ENCODE data around the gene GALNT4.

The GALNT4 gene

DNA sequence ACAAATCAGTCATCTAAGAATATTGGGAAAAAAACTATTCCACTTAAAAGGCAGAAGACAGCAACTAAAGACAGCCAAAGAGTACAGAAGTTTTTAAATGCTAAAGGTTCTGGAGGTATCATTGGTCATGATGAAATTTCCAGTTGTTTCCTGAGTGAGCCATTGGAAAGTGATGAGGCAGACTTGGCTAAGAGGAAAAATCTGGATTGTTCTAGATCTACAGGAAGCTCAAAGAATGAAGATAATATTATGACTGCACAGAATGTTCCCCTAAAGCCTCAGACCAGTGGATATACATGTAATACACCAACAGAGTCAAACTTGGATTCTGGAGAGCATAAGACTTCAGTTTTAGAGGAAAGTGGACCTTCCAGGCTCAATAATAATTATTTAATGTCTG lies 22.8 kb downstream of the GALNT4 start:
- H3K9ac ChIP-seq (ENCODE audit: low read length) = no peak overlapping the region
- H3K36me3 ChIP-seq (ENCODE audit: control insufficient read depth, insufficient read depth, low read length) = no peaks in the 10 kb centered on the region
- no peak overlapping the region for H3K4me3 ChIP-seq (ENCODE audit: low read length)
- no peaks in the 10 kb centered on the region for H3K4me1 ChIP-seq (ENCODE audit: control insufficient read depth, insufficient read depth, low read length)
- no peaks in the 10 kb centered on the region for H3K27me3 ChIP-seq (ENCODE audit: control insufficient read depth, insufficient read depth, low read length)
- no peak overlapping the region for H3K27ac ChIP-seq (ENCODE audit: low read depth, low read length)

DNA sequence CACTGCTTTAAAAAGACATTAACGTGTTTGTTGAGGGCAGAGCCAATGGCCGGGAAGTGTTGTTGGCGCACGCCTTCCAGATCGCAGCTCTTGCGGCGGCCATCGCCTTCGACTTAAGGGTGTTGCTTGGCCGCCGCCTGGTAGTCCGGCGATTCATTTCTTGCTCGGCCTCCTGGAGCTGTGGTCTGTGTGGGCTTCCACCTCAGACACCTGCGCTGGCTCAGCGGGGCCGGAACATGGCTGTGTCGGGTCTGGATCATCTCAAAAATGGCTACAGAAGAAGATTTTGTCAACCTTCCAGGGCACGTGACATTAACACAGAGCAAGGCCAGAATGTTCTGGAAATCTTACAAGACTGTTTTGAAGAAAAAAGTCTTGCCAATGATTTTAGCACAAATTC lies 24.7 kb downstream of the GALNT4 start:
- H3K36me3 ChIP-seq (ENCODE audit: control insufficient read depth, insufficient read depth, low read length) = no peaks in the 10 kb centered on the region
- H3K27me3 ChIP-seq (ENCODE audit: control insufficient read depth, insufficient read depth, low read length) = no peaks in the 10 kb centered on the region
- H3K4me3 ChIP-seq (ENCODE audit: low read length) = no peak overlapping the region
- no peaks in the 10 kb centered on the region for H3K4me1 ChIP-seq (ENCODE audit: control insufficient read depth, insufficient read depth, low read length)
- no peak overlapping the region for H3K9ac ChIP-seq (ENCODE audit: low read length)
- no peak overlapping the region for H3K27ac ChIP-seq (ENCODE audit: low read depth, low read length)

DNA sequence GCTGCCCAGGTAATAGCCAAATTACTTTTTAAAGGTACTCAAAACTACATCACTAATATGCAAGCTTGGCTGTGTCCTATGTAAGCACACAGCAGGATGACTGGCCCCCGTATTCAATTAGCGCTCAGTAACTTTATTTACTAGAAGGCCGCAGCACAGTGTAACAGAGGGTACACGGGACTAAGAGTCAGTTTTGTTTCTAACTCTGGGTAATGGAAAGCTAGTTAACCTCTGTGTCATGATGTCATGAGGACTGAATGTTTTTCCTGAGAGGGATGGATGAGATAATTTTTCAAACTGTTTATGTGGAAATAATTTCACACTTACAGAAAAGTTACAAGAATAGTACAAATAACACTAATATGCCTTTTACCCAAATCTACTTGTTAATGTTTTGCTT lies 27.1 kb downstream of the GALNT4 start:
- H3K4me3 ChIP-seq (ENCODE audit: low read length) = no peak overlapping the region
- H3K27ac ChIP-seq (ENCODE audit: low read depth, low read length) = no peak overlapping the region
- H3K4me1 ChIP-seq (ENCODE audit: control insufficient read depth, insufficient read depth, low read length) = no peaks in the 10 kb centered on the region
- no peak overlapping the region for H3K9ac ChIP-seq (ENCODE audit: low read length)
- no peaks in the 10 kb centered on the region for H3K27me3 ChIP-seq (ENCODE audit: control insufficient read depth, insufficient read depth, low read length)
- no peaks in the 10 kb centered on the region for H3K36me3 ChIP-seq (ENCODE audit: control insufficient read depth, insufficient read depth, low read length)

DNA sequence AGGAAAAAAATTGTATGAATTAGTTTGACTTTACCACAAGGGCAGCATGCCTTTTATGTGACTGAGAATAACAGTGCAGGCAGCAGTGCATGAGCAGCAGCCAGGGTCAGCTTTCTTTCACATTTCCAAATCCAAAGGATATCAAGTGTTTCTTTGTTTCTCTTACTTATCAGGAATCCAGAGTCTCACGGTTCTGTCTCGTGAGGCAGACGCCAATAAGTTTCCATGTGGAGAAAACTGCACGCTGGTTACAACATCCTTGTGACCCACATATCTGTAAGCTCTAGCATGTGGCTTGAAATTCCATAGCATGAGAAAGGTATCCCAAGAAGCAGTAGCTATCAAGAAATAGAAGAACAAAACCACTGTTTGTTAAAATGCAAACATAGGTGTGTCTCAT lies 27.6 kb downstream of the GALNT4 start:
- H3K9ac ChIP-seq (ENCODE audit: low read length) = no peak overlapping the region
- H3K4me3 ChIP-seq (ENCODE audit: low read length) = no peak overlapping the region
- H3K4me1 ChIP-seq (ENCODE audit: control insufficient read depth, insufficient read depth, low read length) = no peaks in the 10 kb centered on the region
- no peaks in the 10 kb centered on the region for H3K27me3 ChIP-seq (ENCODE audit: control insufficient read depth, insufficient read depth, low read length)
- H3K36me3 ChIP-seq (ENCODE audit: control insufficient read depth, insufficient read depth, low read length) = no peaks in the 10 kb centered on the region
- H3K27ac ChIP-seq (ENCODE audit: low read depth, low read length) = no peak overlapping the region

DNA sequence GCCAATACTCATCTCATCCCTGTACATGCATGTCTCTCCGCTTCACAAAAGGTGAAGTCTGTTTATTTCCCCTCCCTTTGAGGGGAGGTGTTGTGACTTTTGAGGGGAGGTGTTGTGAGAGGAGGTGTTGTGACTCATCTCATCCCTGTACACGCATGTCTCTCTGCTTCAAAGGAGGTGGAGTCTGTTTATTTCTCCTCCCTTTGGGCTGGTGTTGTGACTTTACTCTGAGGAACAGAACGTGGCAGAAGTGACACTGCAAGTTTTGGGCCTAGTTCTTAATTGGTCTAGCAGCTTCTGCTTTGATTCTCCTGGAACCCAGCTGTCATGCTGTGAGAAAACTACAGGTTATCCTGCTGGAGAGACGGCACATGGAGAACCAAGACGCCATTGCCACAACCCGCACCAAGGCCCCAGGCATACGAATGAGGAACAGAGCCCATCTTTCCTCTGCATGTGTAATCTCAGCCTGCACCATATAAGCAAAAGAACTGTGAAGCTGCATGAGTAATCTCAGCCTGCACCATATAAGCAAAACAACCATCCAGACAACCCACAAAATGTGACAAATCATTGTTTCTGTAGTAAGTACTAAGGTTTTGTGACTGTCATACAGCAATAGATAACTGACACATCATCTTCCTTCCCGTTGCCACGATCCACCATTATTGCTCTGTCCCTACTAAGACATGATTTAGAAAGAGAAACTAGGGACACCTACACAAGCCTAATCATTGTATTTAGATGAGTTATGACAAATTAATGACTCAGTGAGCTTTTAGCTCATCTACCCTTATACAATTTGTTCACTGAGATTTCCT lies 30.0 kb downstream of the GALNT4 start:
- no peaks in the 10 kb centered on the region for H3K4me1 ChIP-seq (ENCODE audit: control insufficient read depth, insufficient read depth, low read length)

DNA sequence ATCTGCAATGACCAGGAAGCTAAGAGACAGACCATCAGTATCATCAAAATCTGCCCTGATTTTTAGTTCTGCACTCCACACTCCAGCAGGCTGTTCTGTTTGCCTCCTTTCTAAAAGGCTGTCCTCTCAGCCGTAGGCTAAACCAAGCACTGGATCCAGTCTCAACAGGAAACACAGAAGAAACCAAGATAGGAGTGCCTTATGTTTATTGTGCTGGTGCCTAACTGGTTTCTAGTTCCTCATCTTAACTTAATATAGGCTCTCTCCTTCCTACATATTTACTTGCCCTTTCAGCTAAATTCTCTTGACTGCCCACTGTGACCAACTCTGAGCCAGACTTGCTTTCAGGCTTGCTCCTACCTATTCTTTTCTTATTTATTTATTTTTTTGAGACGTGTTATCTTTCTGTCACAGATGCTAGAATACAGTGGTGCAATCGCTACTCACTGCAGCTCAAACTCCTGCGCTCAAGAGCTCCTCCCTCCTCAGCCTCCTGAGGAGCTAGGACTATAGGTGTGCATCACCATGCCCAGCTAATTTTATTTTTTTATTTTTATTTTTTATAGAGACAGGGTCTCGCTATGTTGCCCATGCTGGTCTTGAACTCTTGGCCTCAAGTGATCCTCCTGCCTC lies 30.8 kb downstream of the GALNT4 start:
- Histone ChIP-seq H3K9ac (ENCODE audit: low read length) (no peak overlapping the region), H3K27me3 (ENCODE audit: control insufficient read depth, insufficient read depth, low read length) (no peaks in the 10 kb centered on the region), H3K27ac (ENCODE audit: low read depth, low read length) (no peak overlapping the region), H3K36me3 (ENCODE audit: control insufficient read depth, insufficient read depth, low read length) (no peaks in the 10 kb centered on the region), H3K4me1 (ENCODE audit: control insufficient read depth, insufficient read depth, low read length) (no peaks in the 10 kb centered on the region), H3K4me3 (ENCODE audit: low read length) (no peak overlapping the region)

More for the DNA sequence above, 30.0 kb downstream of the GALNT4 start:
- no peak overlapping the region for H3K9ac ChIP-seq (ENCODE audit: low read length)
- no peak overlapping the region for H3K4me3 ChIP-seq (ENCODE audit: low read length)
- H3K27me3 ChIP-seq (ENCODE audit: control insufficient read depth, insufficient read depth, low read length) = no peaks in the 10 kb centered on the region
- H3K27ac ChIP-seq (ENCODE audit: low read depth, low read length) = no peak overlapping the region
- no peaks in the 10 kb centered on the region for H3K36me3 ChIP-seq (ENCODE audit: control insufficient read depth, insufficient read depth, low read length)

DNA sequence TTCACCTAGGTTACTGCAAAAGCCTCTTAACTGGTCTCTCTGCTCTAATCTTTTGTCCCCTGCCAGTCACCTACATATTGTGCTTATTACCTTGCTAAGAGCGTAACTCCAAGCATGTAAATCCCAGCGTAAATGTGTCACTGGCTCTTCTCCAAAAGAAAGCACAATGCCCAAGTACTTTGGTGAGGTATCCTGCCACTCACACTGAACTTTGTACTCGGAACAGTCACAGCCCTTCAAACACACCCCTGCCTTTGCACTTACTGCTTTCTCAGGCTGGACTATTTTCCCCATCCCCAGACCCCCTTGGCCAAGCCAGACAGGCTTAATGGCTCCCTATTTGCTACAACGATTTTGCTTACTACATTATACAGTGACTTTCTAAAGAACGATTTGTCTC lies 31.7 kb downstream of the GALNT4 start:
- Histone ChIP-seq H3K27me3 (ENCODE audit: control insufficient read depth, insufficient read depth, low read length) (no peaks in the 10 kb centered on the region), H3K9ac (ENCODE audit: low read length) (no peak overlapping the region), H3K36me3 (ENCODE audit: control insufficient read depth, insufficient read depth, low read length) (no peaks in the 10 kb centered on the region), H3K27ac (ENCODE audit: low read depth, low read length) (no peak overlapping the region), H3K4me3 (ENCODE audit: low read length) (no peak overlapping the region), H3K4me1 (ENCODE audit: control insufficient read depth, insufficient read depth, low read length) (no peaks in the 10 kb centered on the region)

DNA sequence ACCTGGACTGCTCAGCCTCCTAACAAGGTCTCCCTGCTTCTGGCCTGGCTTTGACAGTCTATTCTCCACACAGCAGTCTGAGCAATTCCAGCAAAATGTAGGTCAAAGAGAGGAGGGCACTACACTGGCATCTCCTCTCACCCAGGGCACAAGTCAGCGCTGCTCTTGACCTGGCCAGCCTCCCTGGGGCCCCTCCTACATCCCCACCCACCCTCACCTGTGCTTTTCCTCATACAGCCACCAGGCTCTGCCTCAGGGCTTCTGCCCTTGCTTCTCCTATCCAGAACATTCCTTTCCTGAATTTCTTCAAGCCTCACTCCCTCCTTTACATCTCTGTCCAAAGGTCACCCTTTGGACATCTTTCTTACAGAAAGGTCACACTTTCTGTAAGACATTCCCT lies 33.7 kb downstream of the GALNT4 start:
- no peaks in the 10 kb centered on the region for H3K36me3 ChIP-seq (ENCODE audit: control insufficient read depth, insufficient read depth, low read length)
- H3K4me3 ChIP-seq (ENCODE audit: low read length) = no peak overlapping the region
- no peaks in the 10 kb centered on the region for H3K27me3 ChIP-seq (ENCODE audit: control insufficient read depth, insufficient read depth, low read length)
- no peak overlapping the region for H3K9ac ChIP-seq (ENCODE audit: low read length)
- H3K4me1 ChIP-seq (ENCODE audit: control insufficient read depth, insufficient read depth, low read length) = no peaks in the 10 kb centered on the region
- H3K27ac ChIP-seq (ENCODE audit: low read depth, low read length) = no peak overlapping the region

DNA sequence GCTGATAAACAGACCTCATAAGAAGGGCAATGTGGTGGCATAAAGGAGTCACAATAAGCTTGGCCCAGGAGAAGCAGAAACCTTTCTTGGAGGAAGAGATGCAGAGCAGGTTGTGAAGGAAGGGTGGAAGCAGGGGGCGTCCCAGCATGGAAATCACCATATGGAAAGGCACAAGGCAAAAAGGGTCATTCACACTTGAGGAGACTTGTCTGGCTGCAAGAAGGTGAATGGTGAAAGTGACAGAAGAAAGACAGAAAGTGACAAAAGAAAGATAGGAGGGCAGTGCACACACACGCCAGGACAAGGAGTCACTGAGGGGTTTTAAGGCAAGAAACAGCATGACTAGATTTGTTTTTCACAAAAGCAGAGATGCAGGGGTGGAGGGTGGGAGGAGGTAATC lies 38.3 kb downstream of the GALNT4 start:
- Histone ChIP-seq H3K36me3 (ENCODE audit: control insufficient read depth, insufficient read depth, low read length) (no peaks in the 10 kb centered on the region), H3K4me1 (ENCODE audit: control insufficient read depth, insufficient read depth, low read length) (no peaks in the 10 kb centered on the region), H3K27me3 (ENCODE audit: control insufficient read depth, insufficient read depth, low read length) (no peaks in the 10 kb centered on the region)

DNA sequence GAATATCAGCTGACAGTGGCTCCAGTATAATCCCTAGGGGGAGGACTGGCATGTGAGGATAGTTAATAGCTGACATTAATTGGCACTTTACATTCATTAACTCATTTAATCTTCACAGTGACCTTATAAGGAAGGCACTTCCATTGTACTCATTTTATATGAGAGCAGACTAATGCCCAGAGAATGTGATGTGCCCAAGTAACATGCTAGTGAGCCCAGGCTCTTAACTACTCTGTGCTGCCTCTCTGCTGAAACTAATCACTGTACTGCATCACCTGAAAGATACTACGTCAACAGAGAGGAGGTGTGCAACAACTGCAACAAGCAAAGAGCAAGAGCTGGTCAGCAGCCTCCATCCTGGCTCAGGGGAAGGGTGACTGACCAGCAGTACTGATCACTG lies 40.1 kb downstream of the GALNT4 start:
- Histone ChIP-seq H3K4me1 (ENCODE audit: control insufficient read depth, insufficient read depth, low read length) (no peaks in the 10 kb centered on the region), H3K4me3 (ENCODE audit: low read length) (no peak overlapping the region), H3K27ac (ENCODE audit: low read depth, low read length) (no peak overlapping the region), H3K27me3 (ENCODE audit: control insufficient read depth, insufficient read depth, low read length) (no peaks in the 10 kb centered on the region), H3K9ac (ENCODE audit: low read length) (no peak overlapping the region), H3K36me3 (ENCODE audit: control insufficient read depth, insufficient read depth, low read length) (no peaks in the 10 kb centered on the region)

More for the DNA sequence above, 38.3 kb downstream of the GALNT4 start:
- Histone ChIP-seq H3K4me3 (ENCODE audit: low read length) (no peak overlapping the region), H3K9ac (ENCODE audit: low read length) (no peak overlapping the region), H3K27ac (ENCODE audit: low read depth, low read length) (no peak overlapping the region)

DNA sequence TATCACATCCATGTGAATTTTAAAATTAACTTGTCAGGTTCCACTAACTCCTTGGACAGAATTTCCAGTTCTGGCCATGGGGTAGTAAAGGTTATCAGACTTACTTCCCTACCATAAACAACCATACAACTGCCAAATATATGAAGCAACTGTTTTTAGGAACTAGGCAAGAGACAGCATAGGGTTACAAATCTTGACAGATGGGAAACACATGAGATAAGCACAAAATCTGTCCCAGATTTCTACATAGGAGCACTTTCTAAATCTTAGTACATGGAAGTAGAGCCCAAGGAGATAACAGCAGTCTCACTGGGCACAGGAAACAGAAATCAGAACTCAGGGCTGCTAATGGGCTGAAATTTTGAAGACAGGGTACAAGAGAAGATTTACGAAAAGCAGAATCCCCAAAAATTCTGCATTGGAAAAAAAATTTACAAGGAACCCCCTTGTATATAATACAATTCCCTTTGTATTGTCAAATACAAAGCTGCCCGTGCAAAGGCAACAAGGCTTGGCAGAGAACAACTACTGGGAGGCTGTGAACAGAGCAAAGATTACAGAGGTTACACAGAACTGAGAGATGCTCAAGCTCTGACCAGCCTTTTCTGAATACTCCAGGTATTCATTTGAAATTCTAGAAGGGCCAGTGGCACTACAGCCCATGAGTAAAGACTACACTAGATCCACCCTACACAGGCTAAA lies 43.2 kb downstream of the GALNT4 start:
- no peaks in the 10 kb centered on the region for H3K27me3 ChIP-seq (ENCODE audit: control insufficient read depth, insufficient read depth, low read length)
- no peak overlapping the region for H3K9ac ChIP-seq (ENCODE audit: low read length)
- H3K4me3 ChIP-seq (ENCODE audit: low read length) = no peak overlapping the region
- H3K27ac ChIP-seq (ENCODE audit: low read depth, low read length) = no peak overlapping the region
- H3K36me3 ChIP-seq (ENCODE audit: control insufficient read depth, insufficient read depth, low read length) = no peaks in the 10 kb centered on the region
- H3K4me1 ChIP-seq (ENCODE audit: control insufficient read depth, insufficient read depth, low read length) = no peaks in the 10 kb centered on the region

DNA sequence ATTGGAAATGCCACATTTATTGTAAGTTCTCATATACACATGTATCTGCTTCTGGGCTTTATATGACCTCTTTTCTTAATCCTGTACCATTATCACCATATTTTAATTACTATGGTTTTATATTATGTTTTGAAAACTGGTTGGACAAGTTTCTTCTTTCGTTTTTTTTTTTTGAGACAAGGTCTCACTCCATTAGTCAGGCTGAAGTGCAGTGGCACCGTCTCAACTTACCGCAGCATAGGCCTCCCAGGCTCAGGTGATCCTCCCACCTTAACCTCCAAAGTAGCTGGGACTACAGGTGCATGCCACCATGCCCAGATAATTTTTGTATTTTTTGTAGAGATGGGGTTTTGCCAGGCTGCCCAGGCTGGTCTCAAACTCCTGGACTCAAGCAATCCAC lies 44.6 kb downstream of the GALNT4 start:
- Histone ChIP-seq H3K9ac (ENCODE audit: low read length) (no peak overlapping the region), H3K4me1 (ENCODE audit: control insufficient read depth, insufficient read depth, low read length) (no peaks in the 10 kb centered on the region), H3K4me3 (ENCODE audit: low read length) (no peak overlapping the region), H3K27ac (ENCODE audit: low read depth, low read length) (no peak overlapping the region), H3K36me3 (ENCODE audit: control insufficient read depth, insufficient read depth, low read length) (no peaks in the 10 kb centered on the region), H3K27me3 (ENCODE audit: control insufficient read depth, insufficient read depth, low read length) (no peaks in the 10 kb centered on the region)
